Right renal pelvis (tissue), 4 donors: ENCODE results near the gene MAZ. TPM values are rescaled to one million over a fixed set of nuclear protein-coding genes. Genes with fewer than 3 reads are reported as not detected.
"Not testable (repeated sequence)": the region's sequence is repeated elsewhere in the genome, so short reads cannot be mapped to it uniquely, and the experiment has no call there.

Experiments
- DNase-seq, 4 donors: peaks; one replicate each; pipeline ENCODE4 v3.0.0-alpha.2; 2013; ENCODE audit warnings: low read depth in 4 of 4, low spot score in 3 of 4, missing footprints in 1 of 4
- polyA plus RNA-seq, 4 donors: library from polyadenylated mRNA; unstranded; fragments of 120-200 nt; gene quantifications; one replicate each; pipeline ENCODE4 v1.2.1, GENCODE V29; 2013; ENCODE audit not compliant: insufficient read length in 4 of 4

MAZ gene
- polyA plus RNA-seq = 100 to 1,000 TPM; 273 to 344 (median 293) TPM

GRCh38 chr16:29806099-29806579 is at the start of gene MAZ:
Gene MAZ, plus strand, starts transcription at chr16:29806529. Its CDS starts 173 bp downstream, at chr16:29806702.
- no peak for DNase-seq

GRCh38 chr16:29756654-29757053 is 49.7 kb upstream of the MAZ start:
- DNase-seq = no peak

- DNase-seq = not testable (repeated sequence)
These were observed 49.2 kb upstream of the MAZ start for GRCh38 chr16:29757086-29757485.

- DNase-seq = peak in 1 of 4 donors; percentile 12
These were observed 48.3 kb upstream of the MAZ start for GRCh38 chr16:29757950-29758466.

GRCh38 chr16:29760567-29761279 is 45.6 kb upstream of the MAZ start:
- DNase-seq = no peak

- not testable (repeated sequence) for DNase-seq
These were observed 45.1 kb upstream of the MAZ start for GRCh38 chr16:29761280-29761651.

- DNase-seq = no peak
These were observed 44.4 kb upstream of the MAZ start for GRCh38 chr16:29761882-29762281.

- no peak for DNase-seq
These were observed 43.0 kb upstream of the MAZ start for GRCh38 chr16:29763326-29763725.

- no peak for DNase-seq
These were observed 40.9 kb upstream of the MAZ start for GRCh38 chr16:29765167-29766032.

GRCh38 chr16:29766571-29766970 is 39.8 kb upstream of the MAZ start:
- DNase-seq = no peak

- no peak for DNase-seq
These were observed 39.3 kb upstream of the MAZ start for GRCh38 chr16:29767062-29767461.

- DNase-seq = no peak
These were observed 36.8 kb upstream of the MAZ start for GRCh38 chr16:29769507-29769906.

GRCh38 chr16:29770250-29770929 is 35.9 kb upstream of the MAZ start:
- no peak for DNase-seq

- not testable (repeated sequence) for DNase-seq
These were observed 34.0 kb upstream of the MAZ start for GRCh38 chr16:29772330-29772729.

GRCh38 chr16:29774730-29775129 is 31.6 kb upstream of the MAZ start:
- no peak for DNase-seq

- DNase-seq = no peak
These were observed 30.5 kb upstream of the MAZ start for GRCh38 chr16:29775742-29776408.

- no peak for DNase-seq
These were observed 28.6 kb upstream of the MAZ start, which contains the start of gene ZG16 for GRCh38 chr16:29777576-29778350. Gene ZG16, plus strand, starts transcription at chr16:29778256. Its CDS starts 1,011 bp downstream, at chr16:29779267.

GRCh38 chr16:29779474-29779873 is 26.9 kb upstream of the MAZ start:
- no peak for DNase-seq
